Panc1 (cell line): ENCODE results near the gene USP11.
"Not testable (repeated sequence)": the region's sequence is repeated elsewhere in the genome, so short reads cannot be mapped to it uniquely, and the experiment has no call there.

Source experiments
- POLR2AphosphoS5 ChIP-seq: IDR thresholded peaks from 2 replicates; pipeline ENCODE4 v1.6.1; 2012; ENCODE audit warnings: mild to moderate bottlenecking, low read depth, low read length, moderate library complexity
- SIN3A ChIP-seq: IDR thresholded peaks from 2 replicates; pipeline ENCODE4 v1.6.1; 2012; ENCODE audit warnings: low read depth, mild to moderate bottlenecking, low read length, moderate library complexity, borderline replicate concordance; ENCODE audit not compliant: insufficient read depth
- TF ChIP-seq, protein P1 (sequence below): fragments of 450-650 bp; IDR thresholded peaks from 2 replicates; pipeline ENCODE4 v1.5.1; 2017; ENCODE audit warnings: mild to moderate bottlenecking

DNA sequence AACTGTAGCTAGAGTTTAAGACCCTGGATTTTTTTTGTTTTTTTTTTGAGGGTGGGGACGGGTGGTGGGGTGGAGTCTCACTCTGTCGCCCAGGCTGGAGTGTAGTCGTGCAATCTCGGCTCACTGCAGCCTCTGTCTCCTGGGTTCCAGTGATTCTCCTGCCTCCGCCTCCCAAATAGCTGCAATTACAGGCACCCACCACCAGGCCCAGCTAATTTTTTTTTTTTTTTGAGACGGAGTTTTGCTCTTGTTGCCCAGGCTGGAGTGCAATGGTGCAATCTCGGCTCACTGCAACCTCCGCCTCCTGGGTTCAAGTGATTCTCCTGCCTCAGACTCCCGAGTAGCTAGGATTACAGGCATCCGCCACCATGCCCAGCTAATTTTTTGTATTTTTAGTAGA lies 51.8 kb downstream of the USP11 start:
- TF ChIP-seq, protein P1, sequence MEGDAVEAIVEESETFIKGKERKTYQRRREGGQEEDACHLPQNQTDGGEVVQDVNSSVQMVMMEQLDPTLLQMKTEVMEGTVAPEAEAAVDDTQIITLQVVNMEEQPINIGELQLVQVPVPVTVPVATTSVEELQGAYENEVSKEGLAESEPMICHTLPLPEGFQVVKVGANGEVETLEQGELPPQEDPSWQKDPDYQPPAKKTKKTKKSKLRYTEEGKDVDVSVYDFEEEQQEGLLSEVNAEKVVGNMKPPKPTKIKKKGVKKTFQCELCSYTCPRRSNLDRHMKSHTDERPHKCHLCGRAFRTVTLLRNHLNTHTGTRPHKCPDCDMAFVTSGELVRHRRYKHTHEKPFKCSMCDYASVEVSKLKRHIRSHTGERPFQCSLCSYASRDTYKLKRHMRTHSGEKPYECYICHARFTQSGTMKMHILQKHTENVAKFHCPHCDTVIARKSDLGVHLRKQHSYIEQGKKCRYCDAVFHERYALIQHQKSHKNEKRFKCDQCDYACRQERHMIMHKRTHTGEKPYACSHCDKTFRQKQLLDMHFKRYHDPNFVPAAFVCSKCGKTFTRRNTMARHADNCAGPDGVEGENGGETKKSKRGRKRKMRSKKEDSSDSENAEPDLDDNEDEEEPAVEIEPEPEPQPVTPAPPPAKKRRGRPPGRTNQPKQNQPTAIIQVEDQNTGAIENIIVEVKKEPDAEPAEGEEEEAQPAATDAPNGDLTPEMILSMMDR: not testable (repeated sequence)
- not testable (repeated sequence) for TF ChIP-seq POLR2AphosphoS5, SIN3A
